ENCODE measurements around the gene FRYL. TPM values are rescaled to one million over a fixed set of nuclear protein-coding genes. Genes with fewer than 3 reads are reported as not detected.

Gene FRYL
- total and polyA plus RNA-seq, 2 of the 8 experiments (the other 6 are each of a cell fraction or from before 2014, with no cell fraction given) = 8.0 to 36.5 TPM

- TF ChIP-seq TAF7 (optimal IDR thresholded peaks at IDR 0.05; ENCODE audit: borderline replicate concordance, low read depth, low read length) (no peak), SRF (IDR thresholded peaks at IDR 0.05; ENCODE audit: low read depth, low read length) (no peak), MAFK (IDR thresholded peaks at IDR 0.05; ENCODE audit: low read depth, low read length) (no peak), JUN (IDR thresholded peaks at IDR 0.05; ENCODE audit: low read depth, low read length) (no peak)
These were observed 57.3 kb downstream of the FRYL start (continued) for GRCh38 chr4:48722509-48723446.

Measured in H1 (cell line).